ENCODE data around the gene CLDN25. TPM values are rescaled to one million over a fixed set of nuclear protein-coding genes. Genes with fewer than 3 reads are reported as not detected.

CLDN25 gene
- total and polyA plus RNA-seq, 2 donors (not counting 3 experiments of a cell fraction or from before 2014, with no cell fraction given) = not detected

- no peak overlapping the region for H3K27ac ChIP-seq (ENCODE audit: insufficient read depth, low read depth, low read length)
- no peaks in the 10 kb centered on the region for H3K9me1 ChIP-seq (replicated peaks; ENCODE audit: control insufficient read depth, extremely low read depth, insufficient read depth, low read length)
- no peak for TF ChIP-seq POLR2A (IDR thresholded peaks at IDR 0.05; ENCODE audit: low read depth, low read length)
- no peak for TF ChIP-seq FOS (IDR thresholded peaks at IDR 0.05; ENCODE audit: borderline replicate concordance, insufficient read depth, low read length)
- TF ChIP-seq JUN (IDR thresholded peaks at IDR 0.05; ENCODE audit: borderline replicate concordance, insufficient read depth, insufficient read length, low read depth) = no peak
- no peak for TF ChIP-seq CTCF (IDR thresholded peaks at IDR 0.05; ENCODE audit: extremely low read depth in 1 of 2, insufficient read depth in 1 of 2, low read depth in 1 of 2, low read length in 2 of 2)
- no peak for TF ChIP-seq MAX (IDR thresholded peaks at IDR 0.05; ENCODE audit: insufficient read depth, insufficient read length)
- no peak for TF ChIP-seq GATA2 (IDR thresholded peaks at IDR 0.05; ENCODE audit: insufficient read depth, insufficient read length, low read depth, low read length)
- TF ChIP-seq EZH2 (IDR thresholded peaks at IDR 0.05; ENCODE audit: borderline replicate concordance, low read depth, low read length, severe bottlenecking) = no peak
- dilution Hi-C loops (cut with MboI; ENCODE audit: extremely low pct_ligation_motif_present, low sequenced_read_pairs) = no loop called here
- H2AFZ ChIP-seq (ENCODE audit: low read depth, low read length) = no peak overlapping the region
- FAIRE-seq = no peak
- H3K36me3 ChIP-seq (ENCODE audit: control insufficient read depth in 2 of 2, extremely low read depth in 1 of 2, insufficient read depth in 2 of 2, low read length in 2 of 2) = peaks cover 9 to 10% of the 10 kb centered on the region in 2 experiments
- H3K9ac ChIP-seq (replicated peaks; ENCODE audit: extremely low read depth, insufficient read depth, low read length) = no peak overlapping the region
- no peaks in the 10 kb centered on the region for H3K4me1 ChIP-seq (ENCODE audit: control insufficient read depth, extremely low read depth, insufficient read depth, low read length)
- POLR2A ChIA-PET = no interaction called here
- BruUV-seq (replicated peaks) = no TSS peak
- no peak overlapping the region for H3K4me2 ChIP-seq (ENCODE audit: insufficient read depth, low read length)
- H3K79me2 ChIP-seq (ENCODE audit: control insufficient read depth, insufficient read depth, low read length) = no peaks in the 10 kb centered on the region
- H3K27me3 ChIP-seq (ENCODE audit: control insufficient read depth in 2 of 2, insufficient read depth in 2 of 2, low read length in 2 of 2) = no peaks in the 10 kb centered on the region
- no peak for DNase-seq (ENCODE audit: low read depth, low spot score)
- CTCF ChIA-PET = interaction anchor here (1.1 kb wide), 2 partner anchors 459 to 499 kb away, joined by 3 read pairs; no protein-coding TSS in a partner anchor
- H3K4me3 ChIP-seq (replicated peaks in 1 of 3; ENCODE audit: insufficient read depth in 1 of 3, low read depth in 1 of 3, low read length in 3 of 3) = no peak overlapping the region
- intact Hi-C loops (cut with micrococcal nuclease) = no loop called here
- H3K9me3 ChIP-seq (replicated peaks; ENCODE audit: control insufficient read depth, insufficient read depth, low read length) = no peaks in the 10 kb centered on the region
- no peaks in the 10 kb centered on the region for H4K20me1 ChIP-seq (replicated peaks; ENCODE audit: control insufficient read depth, extremely low read depth, insufficient read depth, low read length)
Measured at GRCh38 chr11:113802621-113803020, 23.0 kb downstream of the CLDN25 start.

All from endothelial cell of umbilical vein (primary cell).